Measurements from ENCODE around the gene HAT1.

- no peak for TF ChIP-seq CTCF (IDR thresholded peaks at IDR 0.05; ENCODE audit: low read depth, low read length, missing input control)
- no peak for TF ChIP-seq EGR1 (IDR thresholded peaks at IDR 0.05; ENCODE audit: low read depth in 2 of 2)
- TF ChIP-seq MAX (IDR thresholded peaks at IDR 0.05): no peak
Observed at GRCh38 chr2:171941316-171941699, 19.0 kb downstream of the HAT1 start.

Data from liver (tissue), 3 donors.